ENCODE data around the gene CORO1A. TPM values are rescaled to one million over a fixed set of nuclear protein-coding genes. Genes with fewer than 3 reads are reported as not detected.
"Not testable (repeated sequence)": the region's sequence is repeated elsewhere in the genome, so short reads cannot be mapped to it uniquely, and the experiment has no call there.

CORO1A gene
- 18.0 TPM for polyA plus RNA-seq (2013, experiment 1 of 2; ENCODE audit: insufficient read length)
- polyA plus RNA-seq (2013, experiment 2 of 2; ENCODE audit: insufficient read length) = 9.9 TPM

DNA sequence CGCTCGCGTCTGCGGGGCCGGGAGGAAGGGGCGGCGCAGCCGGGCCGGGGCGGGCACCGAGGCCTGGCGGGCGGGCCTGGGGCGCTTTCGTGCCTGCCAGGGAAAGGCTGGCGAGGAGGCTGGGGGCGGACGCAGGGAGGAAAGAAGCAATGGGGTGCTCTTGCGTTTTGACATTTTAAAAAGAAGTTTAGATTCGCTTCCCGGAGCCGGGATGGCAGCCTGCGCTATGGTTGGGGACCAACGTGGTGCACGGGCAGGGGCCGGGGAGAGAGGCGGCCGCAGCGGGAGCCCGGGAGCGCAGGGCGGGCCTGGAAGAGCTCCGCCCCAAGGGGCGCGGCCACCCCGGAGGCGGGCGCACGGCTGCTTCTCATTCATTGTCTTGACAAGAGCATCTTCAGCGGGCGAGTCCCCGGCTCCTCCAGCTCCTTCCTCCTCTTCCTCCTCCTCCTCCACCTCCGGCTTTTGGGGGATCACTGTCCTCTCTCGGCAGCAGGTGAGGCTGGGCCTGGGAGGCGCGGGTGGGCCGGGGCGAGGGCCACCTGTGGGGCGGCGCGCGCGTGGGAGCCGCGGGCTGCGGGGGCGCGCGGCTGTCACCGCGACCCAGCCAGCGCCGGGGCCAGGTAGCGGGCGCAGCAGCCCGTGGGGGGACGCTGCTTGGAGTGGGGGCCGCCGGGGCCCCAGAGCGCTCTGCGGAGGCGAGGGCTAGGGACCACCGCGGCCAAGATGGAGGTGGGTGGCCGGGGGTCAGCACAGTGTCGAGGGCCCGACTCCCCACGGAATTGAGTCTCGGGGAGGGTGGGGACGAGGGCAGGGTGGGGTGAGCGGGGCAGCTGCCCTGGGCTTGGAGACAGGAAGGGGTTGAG is at the start of gene CORO1A:
TSS of gene CORO1A (plus strand) at position 370 of the 863 bp plus-strand sequence. CDS start 1,608 bp downstream, outside the sequence.
- peak; percentile 68 for DNase-seq

GRCh38 chr16:30136971-30137605 is 46.3 kb upstream of the CORO1A start:
- DNase-seq = no peak

DNA sequence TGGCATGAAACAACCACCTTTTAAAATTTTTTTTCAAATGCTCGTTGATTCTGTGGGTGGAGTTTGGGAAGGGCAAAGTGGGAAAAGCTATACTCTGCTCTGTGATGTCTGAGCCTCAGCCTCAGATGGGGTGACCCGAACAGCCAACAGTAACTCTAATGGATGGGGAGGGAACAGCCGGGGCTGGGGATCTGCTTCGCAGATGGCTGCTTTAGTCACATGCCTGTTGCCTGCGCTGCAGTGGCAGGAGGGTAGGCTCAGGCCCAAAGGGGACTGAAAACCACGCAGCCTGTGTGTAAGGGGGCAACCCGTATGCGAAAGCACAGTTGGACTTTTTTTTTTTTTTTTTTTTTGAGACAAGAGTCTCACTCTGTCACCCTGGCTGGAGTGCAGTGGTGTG is 45.5 kb upstream of the CORO1A start:
- no peak for DNase-seq

- no peak for DNase-seq
Observed at GRCh38 chr16:30139583-30140481, 43.6 kb upstream of the CORO1A start.

- no peak for DNase-seq
Observed at GRCh38 chr16:30141750-30142149, 41.7 kb upstream of the CORO1A start.

- DNase-seq = no peak
Observed at GRCh38 chr16:30142672-30143346, 40.6 kb upstream of the CORO1A start.

DNA sequence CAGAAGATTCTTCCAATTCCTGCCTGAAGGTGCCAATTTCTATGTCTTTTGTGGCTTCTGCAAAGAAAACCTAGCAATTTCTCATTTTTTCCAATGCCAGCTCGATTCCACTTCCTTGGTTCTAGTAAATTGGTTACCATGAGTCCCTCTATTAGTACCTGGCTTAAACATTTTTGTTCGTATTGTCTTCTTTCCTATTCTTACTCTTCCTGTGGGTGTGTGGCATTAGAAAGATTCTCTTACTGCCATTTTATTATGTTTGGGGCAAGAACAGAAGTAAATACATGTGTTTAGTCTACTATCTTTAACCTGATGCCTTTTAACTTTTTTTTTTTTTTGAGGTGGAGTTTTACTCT is 40.1 kb upstream of the CORO1A start:
- DNase-seq = no peak

DNA sequence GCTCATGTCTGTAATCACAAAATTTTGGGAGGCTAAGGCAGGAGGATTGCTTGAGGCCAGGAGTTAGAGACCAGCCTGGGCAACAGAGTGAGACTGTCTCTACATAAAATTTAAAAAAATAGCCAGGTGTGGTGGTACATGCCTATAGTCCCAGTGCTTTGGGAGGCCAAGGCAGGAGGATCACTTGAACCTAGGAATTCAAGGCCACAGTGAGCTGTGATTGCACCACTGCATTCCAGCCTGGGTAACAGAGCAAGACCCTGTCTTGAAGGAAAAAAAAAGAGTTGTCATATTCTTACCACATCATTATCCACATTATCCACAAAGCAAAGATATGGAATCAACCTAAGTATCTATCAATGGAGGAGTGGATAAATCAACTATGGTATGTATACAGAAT is 39.4 kb upstream of the CORO1A start:
- no peak for DNase-seq

DNA sequence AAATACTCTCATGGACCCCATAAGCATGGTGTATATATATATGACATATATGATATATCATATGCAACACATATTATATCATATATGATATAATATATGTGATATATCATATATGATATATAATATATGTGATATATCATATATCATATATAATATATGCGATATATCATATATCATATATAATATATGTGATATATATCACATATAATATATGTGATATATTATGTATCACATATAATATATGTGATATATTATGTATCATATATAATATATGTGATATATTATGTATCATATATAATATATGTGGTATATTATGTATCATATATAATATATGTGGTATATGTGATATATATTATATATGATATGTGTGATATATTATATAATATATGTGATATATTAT is 38.5 kb upstream of the CORO1A start:
- no peak for DNase-seq

- no peak for DNase-seq
Observed at GRCh38 chr16:30145657-30146056, 37.7 kb upstream of the CORO1A start.

- DNase-seq = no peak
Observed at GRCh38 chr16:30147843-30148510, 35.4 kb upstream of the CORO1A start.

- no peak for DNase-seq
Observed at GRCh38 chr16:30149250-30149930, 34.0 kb upstream of the CORO1A start.

DNA sequence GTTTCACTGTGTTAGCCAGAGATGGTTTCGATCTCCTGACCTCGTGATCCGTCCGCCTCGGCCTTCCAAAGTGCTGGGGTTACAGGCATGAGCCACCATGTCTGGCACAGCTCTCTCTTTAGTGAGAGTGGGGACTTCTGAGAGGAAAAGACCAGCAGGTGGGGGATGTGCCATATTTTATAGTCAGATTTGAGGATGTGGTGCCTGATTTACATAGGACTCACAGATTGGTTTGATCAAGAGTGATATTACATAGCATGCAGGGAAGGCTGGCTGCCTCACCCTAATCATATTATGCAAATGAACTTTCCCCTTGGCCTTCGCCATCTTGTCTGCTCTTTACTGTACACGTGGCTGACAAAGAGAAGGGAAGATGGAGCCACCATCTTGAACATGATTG is 32.3 kb upstream of the CORO1A start:
- no peak for DNase-seq

- no peak for DNase-seq
Observed at GRCh38 chr16:30152517-30152916, 30.9 kb upstream of the CORO1A start.

DNA sequence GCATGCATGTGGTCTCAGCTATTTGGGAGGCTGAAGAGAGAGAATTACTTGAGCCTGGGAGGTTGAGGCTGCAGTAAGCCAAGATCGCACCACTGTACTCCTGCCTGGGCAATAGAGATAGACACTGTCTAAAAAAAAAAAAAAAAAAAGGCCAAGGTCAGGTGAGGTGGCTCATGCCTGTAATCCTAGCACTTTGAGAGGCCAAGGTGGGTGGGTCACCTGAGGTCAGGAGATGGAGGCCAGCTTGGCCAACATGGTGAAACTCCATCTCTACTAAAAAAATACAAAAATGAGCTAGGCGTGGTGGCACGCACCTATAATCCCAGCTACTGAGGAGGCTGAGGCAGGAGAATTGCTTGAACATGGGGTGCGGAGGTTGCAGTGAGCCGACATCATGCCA is 28.2 kb upstream of the CORO1A start:
- DNase-seq = no peak

DNA sequence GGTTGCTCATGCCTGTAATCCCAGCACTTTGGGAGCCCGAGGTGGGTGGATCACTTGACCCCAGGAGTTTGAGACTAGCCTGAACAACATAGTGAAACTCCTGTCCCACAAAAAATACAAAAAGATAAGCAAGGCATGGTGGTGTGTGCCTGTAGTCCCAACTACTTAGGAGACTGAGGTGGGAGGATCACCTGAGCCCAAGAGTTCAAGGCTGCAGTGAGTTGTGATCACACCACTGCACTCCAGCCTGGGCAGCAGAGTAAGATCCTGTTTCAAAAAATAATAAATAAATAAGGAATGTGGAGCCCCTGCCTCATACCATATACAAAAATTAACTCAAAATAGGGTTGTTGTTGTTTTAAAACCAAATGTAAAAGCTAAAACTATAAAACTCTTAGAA is 26.2 kb upstream of the CORO1A start:
- DNase-seq = no peak

DNA sequence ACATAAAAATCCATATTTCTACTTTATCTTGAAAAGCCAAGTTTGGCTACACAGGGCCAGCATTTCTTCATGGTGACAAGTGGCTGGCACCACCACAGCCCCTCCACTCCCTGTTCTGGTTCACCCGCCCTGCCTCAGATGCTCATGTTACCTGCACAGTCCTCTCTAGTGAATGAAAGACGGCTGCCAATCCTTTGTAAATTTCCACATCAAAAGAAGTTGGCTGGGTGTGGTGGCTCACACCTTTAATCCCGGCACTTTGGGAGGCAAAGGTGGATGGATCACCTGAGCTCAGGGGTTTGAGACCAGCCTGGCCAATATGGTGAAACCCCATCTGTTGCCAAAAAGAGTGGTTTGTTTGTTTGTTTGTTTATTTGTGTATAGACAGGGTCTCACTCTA is 19.9 kb upstream of the CORO1A start:
- no peak for DNase-seq

GRCh38 chr16:30166202-30166902 is 17.1 kb upstream of the CORO1A start:
- no peak for DNase-seq

- DNase-seq = not testable (repeated sequence)
Observed at GRCh38 chr16:30168746-30169145, 14.7 kb upstream of the CORO1A start.

GRCh38 chr16:30169416-30169815 is 14.0 kb upstream of the CORO1A start:
- DNase-seq = not testable (repeated sequence)
